GM18873 (cell line): ENCODE data around the gene ARHGAP9.
"Not testable (repeated sequence)": the region's sequence is repeated elsewhere in the genome, so short reads cannot be mapped to it uniquely, and the experiment has no call there.

Experiments used
- ATAC-seq: cut with Tn5 transposase; IDR thresholded peaks from one replicate; pipeline ENCODE4 v1.9.1; 2021; ENCODE audit warnings: mild to moderate bottlenecking, moderate library complexity, moderate number of reproducible peaks; ENCODE audit not compliant: unreplicated experiment, low FRiP score

ARHGAP9 gene

DNA sequence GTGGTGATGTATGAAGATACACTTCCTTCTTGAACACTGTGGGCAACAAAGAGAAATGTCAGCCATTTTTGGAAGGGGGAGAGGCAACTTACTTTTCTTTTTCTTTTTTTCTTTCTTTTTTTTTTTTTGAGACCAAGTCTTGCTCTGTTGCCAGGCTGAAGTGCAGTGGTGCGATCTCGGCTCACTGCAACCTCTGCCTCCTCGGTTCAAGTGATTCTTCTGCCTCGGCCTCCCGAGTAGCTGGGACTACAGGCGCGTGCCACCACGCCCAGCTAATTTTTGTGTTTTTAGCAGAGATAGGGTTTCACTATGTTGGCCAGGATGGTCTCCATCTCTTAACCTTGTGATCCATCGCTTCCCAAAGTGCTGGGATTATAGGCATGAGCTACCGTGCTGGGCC lies 38.1 kb upstream of the ARHGAP9 start:
- not testable (repeated sequence) for ATAC-seq

DNA sequence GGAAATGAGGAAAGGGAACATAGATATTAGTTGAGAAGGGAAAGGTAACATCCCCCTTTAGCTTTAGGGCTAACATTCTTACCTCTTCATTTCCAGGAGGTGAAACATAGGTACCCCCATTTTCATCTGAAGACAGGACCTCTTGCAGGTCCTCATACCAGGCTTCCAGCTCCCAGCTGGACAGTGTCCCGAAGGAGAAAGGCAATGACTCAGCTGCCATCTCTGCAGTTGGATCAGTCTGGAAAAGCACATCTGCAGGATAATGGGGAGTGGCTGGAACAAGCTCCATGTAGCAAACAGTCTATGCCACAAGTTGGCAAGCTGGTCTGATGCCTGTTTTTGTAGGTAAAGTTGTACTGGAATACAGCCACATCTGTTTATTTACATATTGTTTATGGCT lies 37.5 kb upstream of the ARHGAP9 start:
- no peak for ATAC-seq

DNA sequence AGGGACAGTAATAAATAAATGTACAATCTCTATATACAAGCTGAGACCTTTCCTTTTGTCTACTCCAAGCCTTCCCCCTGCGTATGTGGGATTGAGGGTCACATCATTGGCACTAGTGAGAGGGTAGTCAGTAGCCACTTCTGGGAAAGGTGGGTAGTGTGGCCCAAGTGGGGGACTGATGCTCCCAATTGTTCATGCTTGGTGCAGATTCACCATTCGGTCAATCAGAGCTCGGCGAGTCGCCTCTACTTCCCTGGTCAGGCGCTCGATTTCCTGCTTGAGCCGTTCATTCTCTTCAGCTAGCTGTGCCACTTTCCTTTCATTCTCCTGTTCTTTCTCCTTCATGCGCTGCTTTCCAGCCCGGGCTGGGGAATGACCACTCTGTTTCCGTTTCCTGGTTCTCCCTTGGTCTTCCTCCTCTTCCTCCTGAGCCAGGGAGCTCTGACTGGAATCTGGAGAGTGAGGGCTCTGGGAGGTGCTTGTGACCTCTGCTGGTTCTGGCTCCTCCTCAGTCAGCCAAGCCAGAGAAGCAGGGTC lies 37.0 kb upstream of the ARHGAP9 start:
- ATAC-seq, result no peak

DNA sequence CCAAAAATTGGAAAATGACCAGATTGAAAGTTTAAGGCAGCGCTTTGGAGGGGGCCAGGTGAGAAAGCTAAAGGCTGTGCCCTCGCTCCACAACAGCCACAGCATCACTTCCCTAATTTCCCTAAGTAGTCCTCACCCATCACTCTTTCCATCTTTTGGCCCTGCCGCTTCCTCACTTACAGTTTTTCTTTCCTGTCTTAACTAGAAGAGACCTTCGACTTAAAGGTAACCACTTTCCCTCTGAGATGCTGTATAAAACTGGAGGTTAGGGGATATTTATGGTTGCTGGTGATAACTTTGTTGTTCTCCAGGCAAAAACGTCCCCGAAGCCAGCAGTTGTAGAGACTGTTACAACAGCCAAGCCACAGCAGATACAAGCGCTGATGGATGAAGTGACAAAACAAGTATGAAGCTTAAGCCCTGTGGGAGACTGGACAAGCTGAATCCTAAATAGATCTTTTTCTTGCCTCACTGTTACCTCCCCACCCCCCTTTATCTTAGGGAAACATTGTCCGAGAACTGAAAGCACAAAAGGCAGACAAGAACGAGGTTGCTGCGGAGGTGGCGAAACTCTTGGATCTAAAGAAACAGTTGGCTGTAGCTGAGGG lies 36.4 kb upstream of the ARHGAP9 start:
- no peak for ATAC-seq

DNA sequence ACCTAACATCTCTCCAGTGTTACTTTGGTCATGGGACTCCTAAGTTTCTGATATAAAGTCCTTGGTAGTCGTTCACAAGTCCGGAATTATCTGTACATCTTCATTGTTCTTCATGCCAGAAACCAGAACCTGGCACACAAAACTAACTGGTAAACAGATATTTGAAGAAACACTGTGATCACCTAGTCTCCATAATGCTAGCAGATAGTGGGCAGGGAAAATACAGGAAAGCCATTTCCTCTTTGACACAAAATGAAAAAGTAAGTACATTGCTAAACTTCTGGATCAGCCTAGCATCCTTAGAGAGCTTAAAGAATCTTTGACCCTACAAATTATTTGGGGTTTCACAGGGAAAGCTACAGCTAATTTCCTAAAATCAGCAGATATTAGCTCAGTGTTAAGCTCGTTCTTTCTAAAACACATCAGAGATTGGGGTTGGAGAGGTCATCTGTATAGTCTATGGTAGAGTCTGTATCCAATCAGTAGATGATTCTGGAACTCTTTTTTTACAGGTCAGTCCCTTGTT lies 35.8 kb upstream of the ARHGAP9 start:
- no peak for ATAC-seq

DNA sequence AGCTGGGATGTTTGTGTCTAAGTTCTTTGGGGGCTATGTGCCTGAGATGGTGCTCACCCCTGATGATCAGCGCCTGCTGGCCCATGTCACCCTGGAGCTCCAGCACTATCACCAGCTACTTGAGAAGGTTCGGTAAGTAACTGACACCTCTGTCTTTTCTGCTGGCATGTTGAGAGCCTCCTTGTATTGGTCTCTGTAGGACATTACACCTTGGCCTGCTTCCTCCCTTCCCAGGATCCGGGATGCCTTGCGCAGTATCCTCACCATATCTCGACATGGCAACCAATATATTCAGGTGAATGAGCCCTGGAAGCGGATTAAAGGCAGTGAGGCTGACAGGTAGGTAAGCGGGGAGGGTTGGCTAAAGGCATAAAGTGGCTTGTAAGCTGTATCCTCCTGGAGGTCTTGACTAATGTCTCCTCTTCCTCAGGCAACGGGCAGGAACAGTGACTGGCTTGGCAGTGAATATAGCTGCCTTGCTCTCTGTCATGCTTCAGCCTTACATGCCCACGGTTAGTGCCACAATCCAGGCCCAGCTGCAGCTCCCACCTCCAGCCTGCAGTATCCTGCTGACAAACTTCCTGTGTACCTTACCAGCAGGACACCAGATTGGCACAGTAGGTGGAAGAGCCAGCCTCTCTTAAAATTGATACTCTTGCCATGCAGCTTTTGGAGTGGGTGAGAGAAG lies 35.2 kb upstream of the ARHGAP9 start:
- ATAC-seq, result no peak

DNA sequence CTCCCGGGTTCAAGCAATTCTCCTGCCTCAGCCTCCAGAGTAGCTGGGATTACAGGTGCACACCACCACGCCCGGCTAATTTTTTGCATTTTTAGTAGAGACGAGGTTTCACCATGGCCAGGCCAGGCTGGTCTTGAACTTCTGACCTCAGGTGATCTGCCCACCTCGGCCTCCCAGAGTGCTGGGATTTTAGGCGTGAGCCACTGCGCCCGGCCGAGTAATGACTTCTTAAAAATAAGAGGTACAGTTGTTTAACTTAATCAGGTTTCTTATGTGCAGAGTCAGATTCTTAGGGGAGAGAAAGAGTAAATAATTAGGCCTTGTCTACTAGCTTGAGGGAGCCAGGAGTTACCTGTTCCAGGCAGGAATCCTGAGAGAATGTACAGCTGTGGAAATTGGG lies 34.6 kb upstream of the ARHGAP9 start:
- ATAC-seq, result not testable (repeated sequence)

DNA sequence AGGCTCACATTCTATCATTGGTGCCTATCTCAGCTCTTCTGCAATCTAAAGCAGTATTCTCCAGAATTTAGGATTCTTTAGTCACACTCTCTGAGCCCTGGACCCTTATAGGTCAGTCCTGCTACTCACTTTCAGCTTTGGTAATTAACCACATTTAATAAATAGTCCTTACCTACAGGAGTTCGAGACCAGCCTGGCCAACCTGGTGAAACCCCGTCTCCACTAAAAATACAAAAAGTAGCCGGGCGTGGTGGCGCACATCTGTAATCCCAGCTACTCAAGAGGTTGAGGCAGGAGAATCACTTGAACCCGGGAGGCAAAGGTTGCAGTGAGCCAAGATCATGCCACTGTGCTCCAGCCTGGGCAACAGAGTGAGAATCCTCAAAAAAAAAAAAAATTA lies 34.0 kb upstream of the ARHGAP9 start:
- not testable (repeated sequence) for ATAC-seq

DNA sequence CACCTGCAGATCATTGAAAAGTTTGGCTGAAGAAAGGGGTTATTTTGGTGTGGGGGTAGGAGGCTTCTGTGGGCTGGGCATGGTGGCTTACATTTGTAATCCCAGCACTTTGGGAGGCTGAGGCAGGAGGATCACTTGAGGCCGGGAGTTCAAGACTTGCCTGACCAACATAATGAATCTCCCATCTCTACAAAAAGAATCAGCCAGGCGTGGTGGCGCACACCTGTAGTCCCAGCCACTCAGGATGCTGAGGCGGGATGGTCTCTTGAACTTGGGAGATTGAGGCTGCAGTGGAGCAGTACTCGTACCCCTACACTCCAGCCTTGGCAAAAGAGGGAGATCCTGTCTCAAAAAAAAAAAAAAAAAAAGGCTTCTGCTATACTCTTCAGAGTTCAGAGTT lies 33.6 kb upstream of the ARHGAP9 start:
- ATAC-seq, result no peak

DNA sequence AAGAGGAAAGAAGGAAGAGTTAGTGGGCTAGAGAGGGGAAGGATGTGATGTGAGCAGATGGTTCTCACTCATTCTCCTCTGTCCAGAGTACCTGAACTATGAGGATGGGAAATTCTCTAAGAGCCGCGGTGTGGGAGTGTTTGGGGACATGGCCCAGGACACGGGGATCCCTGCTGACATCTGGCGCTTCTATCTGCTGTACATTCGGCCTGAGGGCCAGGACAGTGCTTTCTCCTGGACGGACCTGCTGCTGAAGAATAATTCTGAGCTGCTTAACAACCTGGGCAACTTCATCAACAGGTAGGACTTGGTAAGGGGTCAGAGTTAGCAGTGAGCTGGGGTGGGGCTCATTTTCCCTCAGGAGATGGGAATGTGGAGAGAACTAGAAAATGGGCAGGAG lies 33.0 kb upstream of the ARHGAP9 start:
- no peak for ATAC-seq

DNA sequence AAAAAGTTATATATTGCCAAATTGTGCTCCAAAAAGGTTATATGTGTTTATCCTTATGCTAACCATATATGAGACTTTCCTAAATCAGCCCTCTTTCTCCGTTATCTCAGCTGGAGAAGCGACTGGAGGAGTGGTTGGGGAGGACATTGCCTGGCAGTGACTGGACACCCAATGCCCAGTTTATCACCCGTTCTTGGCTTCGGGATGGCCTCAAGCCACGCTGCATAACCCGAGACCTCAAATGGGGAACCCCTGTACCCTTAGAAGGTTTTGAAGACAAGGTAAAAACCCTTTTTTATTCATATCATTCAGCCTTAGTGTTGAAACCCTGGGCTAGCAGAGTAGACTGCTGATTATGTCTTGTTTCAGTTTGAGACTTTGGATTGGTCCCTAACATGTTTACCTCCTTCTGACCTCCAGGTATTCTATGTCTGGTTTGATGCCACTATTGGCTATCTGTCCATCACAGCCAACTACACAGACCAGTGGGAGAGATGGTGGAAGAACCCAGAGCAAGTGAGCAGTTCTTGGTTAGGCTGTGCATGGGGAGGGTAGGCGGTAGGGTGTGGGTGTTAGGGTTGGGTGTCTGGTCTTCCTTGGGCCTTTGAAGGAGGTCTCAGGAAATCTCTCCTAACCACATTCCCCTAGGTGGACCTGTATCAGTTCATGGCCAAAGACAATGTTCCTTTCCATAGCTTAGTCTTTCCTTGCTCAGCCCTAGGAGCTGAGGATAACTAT lies 32.1 kb upstream of the ARHGAP9 start:
- ATAC-seq, result no peak

DNA sequence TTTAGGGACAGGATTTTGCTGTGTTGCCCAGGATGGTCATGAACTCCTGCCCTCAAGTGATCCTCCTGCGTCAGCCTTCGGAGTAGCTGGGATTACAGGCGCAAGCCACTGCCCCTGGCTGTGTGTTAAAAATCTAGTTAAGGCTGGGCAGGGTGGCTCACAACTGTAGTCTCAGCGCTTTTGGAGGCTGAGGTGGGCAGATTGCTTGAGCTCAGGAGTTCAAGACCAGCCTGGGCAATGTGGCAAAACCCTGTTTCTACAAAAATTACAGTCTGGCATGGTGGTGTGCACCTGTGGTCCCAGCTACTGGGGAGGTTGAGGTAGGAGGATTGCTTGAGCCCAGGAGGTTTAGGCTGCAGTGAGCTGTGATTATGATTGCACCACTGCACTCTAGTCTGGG lies 31.5 kb upstream of the ARHGAP9 start:
- no peak for ATAC-seq

DNA sequence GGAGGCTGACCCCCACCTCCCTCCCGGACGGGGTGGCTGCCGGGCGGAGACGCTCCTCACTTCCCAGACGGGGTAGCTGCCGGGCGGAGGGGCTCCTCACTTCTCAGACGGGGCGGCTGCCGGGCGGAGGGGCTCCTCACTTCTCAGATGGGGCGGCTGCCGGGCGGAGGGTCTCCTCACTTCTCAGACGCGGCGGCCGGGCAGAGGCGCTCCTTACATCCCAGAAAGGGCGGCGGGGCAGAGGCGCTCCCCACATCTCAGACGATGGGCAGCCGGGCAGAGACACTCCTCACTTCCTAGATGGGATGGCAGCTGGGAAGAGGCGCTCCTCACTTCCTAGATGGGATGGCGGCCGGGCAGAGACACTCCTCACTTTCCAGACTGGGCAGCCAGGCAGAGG lies 28.1 kb upstream of the ARHGAP9 start:
- not testable (repeated sequence) for ATAC-seq

DNA sequence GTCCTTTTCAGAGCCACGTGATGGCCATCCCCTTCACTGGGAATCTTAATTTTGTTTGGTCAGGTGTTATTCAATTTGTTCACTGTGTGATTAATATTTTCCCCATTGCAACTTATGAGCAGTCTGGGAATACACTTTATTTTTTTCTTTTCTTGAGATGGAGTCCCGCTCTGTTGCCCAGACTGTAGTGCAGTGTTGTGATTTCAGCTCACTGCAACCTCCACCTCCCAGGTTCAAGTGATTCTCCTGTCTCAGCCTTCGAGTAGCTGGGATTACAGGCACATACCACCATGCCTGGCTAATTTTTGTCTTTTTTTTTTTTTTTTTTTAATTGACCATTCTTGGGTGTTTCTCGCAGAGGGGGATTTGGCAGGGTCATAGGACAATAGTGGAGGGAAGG lies 26.9 kb upstream of the ARHGAP9 start:
- not testable (repeated sequence) for ATAC-seq

DNA sequence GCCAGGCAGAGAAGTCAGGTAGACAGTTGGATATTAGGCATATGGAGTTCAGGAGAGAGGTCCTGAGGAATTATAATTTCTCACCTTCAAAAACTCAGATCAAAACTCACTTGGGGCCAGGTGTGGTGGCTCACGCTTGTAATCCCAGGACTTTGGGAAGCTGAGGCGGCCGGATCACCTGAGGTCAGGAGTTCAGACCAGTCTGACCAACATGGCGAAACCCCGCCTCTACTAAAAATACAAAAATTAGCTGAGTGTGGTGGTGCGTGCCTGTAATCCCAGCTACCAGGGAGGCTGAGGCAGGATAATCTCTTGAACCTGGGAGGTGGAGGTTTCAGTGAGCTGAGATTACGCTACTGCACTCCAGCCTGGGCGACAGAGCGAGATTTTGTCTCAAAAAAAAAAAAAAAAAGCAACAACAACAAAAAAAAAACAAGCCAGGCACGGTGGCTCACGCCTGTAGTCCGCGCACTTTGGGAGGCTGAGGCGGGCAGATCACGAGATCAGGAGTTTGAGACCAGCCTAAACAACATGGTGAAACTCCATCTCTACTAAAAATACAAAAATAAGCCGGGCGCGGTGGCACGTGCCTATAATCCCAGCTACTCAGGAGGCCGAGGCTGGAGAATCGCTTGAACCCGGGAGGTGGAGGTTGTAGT lies 22.8 kb upstream of the ARHGAP9 start:
- not testable (repeated sequence) for ATAC-seq

DNA sequence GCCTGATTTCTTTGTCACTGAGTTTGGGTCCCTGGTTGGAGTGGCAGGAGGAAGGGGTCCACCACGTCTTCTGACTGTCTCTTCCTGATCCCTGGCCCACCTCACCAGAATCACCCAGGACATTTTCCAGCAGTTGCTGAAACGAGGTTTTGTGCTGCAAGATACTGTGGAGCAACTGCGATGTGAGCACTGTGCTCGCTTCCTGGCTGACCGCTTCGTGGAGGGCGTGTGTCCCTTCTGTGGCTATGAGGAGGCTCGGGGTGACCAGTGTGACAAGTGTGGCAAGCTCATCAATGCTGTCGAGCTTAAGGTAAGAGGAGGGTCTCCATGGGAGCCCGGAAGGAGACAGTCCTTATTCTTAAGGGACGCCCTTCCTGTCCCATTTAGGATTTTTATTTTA lies 20.5 kb upstream of the ARHGAP9 start:
- no peak for ATAC-seq

DNA sequence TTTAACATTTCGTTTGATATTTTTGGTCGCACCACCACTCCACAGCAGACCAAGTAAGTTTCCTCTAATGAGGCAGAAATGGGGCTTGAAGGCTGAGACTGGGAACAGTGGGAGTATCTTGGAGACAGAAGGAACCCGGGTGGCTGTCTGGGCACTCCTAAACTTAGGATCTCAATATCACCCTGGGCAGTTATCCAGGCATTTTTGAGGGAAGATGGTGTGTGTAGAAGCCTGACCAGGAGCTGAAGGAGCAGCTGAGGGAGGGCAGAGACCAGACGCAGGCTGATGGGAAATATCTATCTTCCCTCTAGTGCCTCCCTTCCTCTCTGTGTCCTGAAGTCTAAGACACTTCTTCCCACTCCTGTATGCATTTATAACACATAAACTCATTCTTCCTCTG lies 18.9 kb upstream of the ARHGAP9 start:
- ATAC-seq, result no peak

DNA sequence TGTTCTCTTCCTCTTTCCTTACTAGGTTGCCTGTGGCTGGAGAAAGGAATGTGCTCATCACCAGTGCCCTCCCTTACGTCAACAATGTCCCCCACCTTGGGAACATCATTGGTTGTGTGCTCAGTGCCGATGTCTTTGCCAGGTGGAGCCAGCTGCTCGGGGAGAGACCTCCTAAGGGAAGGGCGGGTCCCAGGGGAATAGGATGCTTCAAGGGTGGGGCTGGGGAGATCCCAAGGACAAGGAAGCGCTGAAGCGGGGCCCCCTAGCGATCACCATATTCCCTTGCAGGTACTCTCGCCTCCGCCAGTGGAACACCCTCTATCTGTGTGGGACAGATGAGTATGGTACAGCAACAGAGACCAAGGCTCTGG lies 18.5 kb upstream of the ARHGAP9 start:
- ATAC-seq, result no peak

DNA sequence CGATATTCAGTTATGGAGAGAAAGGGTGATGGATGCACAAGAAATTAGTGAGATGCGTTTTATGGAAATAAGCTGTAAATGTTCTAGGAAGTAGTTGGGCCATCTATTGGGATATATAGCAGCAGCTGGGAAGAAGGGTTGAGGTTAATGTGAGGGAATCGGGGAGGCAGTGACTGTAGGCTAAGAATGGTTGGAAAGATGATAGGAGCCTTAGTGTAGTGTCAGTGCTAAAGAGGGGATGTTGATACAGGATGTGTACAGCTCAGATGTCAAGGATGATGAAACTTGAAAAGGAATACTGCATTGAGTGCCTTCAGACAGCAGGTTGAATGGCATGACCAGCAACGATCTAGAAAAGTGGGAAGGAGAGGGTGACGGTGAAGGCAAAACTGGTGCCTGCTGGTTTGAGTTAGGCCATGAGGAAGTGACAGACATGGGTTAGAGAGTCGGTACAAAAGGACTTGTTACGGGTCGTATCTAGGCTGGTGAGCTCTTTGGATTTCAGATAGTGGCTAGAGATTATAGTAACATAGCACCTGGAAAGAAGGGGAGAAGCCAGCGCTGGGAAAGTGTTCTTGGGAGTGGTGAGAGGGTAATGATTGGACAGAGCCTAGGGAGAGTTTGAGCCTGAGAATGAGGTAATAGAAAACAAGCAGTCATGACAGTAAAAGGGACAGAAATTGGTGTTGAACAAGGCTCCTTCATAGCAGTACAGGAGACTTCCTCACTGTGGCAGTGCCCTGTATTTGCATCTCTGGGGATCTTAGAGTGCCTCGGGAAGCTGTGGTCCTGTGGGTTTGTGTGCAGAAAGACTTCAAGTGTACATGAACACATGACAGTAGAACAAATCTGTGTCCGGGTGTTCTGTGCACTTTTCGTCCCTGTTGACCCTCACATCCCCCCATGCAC lies 17.8 kb upstream of the ARHGAP9 start:
- no peak for ATAC-seq

DNA sequence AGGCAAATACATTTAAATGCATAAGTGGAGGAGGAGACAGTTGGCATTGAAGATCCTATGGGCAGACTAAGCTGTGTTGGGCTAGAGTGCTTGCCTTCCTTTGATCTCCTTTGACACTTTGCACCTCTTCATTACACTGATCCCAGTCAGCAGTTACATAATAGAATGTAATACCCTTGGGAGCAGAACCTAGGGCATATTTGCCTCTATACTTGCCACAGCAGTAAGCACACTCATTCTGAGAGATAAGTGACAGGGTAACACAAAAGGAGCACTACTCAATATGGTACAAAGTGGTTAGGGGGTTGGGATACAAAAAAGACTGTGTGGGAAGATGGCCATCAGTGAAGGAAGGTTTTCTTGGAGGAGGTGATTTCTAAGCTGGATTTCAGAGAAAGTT lies 17.2 kb upstream of the ARHGAP9 start:
- no peak for ATAC-seq
